HCT116 (cell line): ENCODE measurements around the gene DPYD. TPM values are rescaled to one million over a fixed set of nuclear protein-coding genes. Genes with fewer than 3 reads are reported as not detected.
"Not testable (repeated sequence)": the region's sequence is repeated elsewhere in the genome, so short reads cannot be mapped to it uniquely, and the experiment has no call there.

Experiments
- ATAC-seq: fragments of 200-7000 bp; cut with Tn5 transposase; 2 replicates; pipeline ENCODE4 v1.9.1; 2020; ENCODE audit warnings: mild to moderate bottlenecking, moderate library complexity
- BruUV-seq: library from RNA; stranded (reverse); fragments of 400-500 nt; replicated peaks from 2 replicates; lab custom pipeline; 2021; lab: Mats Ljungman, UMichigan
- CTCF ChIA-PET: fragments of 300-600 bp; sonication (Branson Sonifier 250); formaldehyde crosslinking; loops from one replicate; lab custom pipeline; 2021; ENCODE audit warnings: antibody characterized with exemption; lab: Charles Lee
- POLR2A ChIA-PET: fragments of 300-600, 350-600 bp; sonication (Branson Sonifier 250); formaldehyde crosslinking; loops from one replicate; lab custom pipeline; 2021; ENCODE audit warnings: antibody characterized with exemption; lab: Charles Lee
- RAD21 ChIA-PET, 2 experiments: fragments of 300-600 bp; sonication (Branson Sonifier 250); formaldehyde crosslinking; loops; one replicate each; lab custom pipeline; 2023; ENCODE audit warnings: low total read pairs in 2 of 2; ENCODE audit not compliant: uncharacterized antibody in 2 of 2, unreplicated experiment in 2 of 2, low non-redundant PET in 1 of 2; lab: Charles Lee
- DNase-seq: peaks from one replicate; pipeline ENCODE4 v3.0.0-alpha.2; 2010; ENCODE audit warnings: low read depth, low spot score
- H2AFZ ChIP-seq: fragments of 200-600 bp; shearing (Covaris generic), sonication (generic); 2 replicates; pipeline ENCODE4 v1.6.1; 2017; ENCODE audit warnings: low read depth, mixed run types, mixed read lengths, antibody characterized with exemption, low read length; ENCODE audit not compliant: poor library complexity, severe bottlenecking
- H3K27ac ChIP-seq: 2 replicates; pipeline ENCODE4 v1.5.1; 2012; ENCODE audit warnings: low read depth, low read length
- H3K27me3 ChIP-seq: fragments of 200-600 bp; sonication (generic); 2 replicates; pipeline ENCODE4 v1.6.1; 2016; ENCODE audit warnings: mixed run types, low read length, mixed read lengths; ENCODE audit not compliant: insufficient read depth
- H3K36me3 ChIP-seq, 2 experiments: fragments of 200-500 bp in 1 of 2; fragments of 200-600 bp in 1 of 2; sonication (Bioruptor generic) in 1 of 2; sonication (generic) in 1 of 2; 2 replicates each; pipeline versions ENCODE4 v1.5.1 to v1.6.1; 2014 to 2016; ENCODE audit warnings: low read length in 2 of 2, inconsistent platforms in 1 of 2, mixed read lengths in 1 of 2, mixed run types in 1 of 2; ENCODE audit not compliant: insufficient read depth in 2 of 2, control insufficient read depth in 1 of 2
- H3K4me1 ChIP-seq, 2 experiments: fragments of 200-600 bp in 1 of 2; sonication (generic) in 1 of 2; 2 replicates each; pipeline versions ENCODE4 v1.5.1 to v1.6.1; 2012 to 2017; ENCODE audit warnings: low read length in 2 of 2, inconsistent platforms in 1 of 2, mild to moderate bottlenecking in 1 of 2, mixed read lengths in 1 of 2, mixed run types in 1 of 2, moderate library complexity in 1 of 2; ENCODE audit not compliant: insufficient read depth in 2 of 2, control insufficient read depth in 1 of 2
- H3K4me2 ChIP-seq: fragments of 200-600 bp; sonication (generic); 2 replicates; pipeline ENCODE4 v1.6.1; 2017; ENCODE audit warnings: mixed run types, low read length, mixed read lengths
- H3K4me3 ChIP-seq, 2 experiments: fragments of 200-600 bp in 1 of 2; sonication (generic) in 1 of 2; replicated peaks in 1 of 2; 2 replicates each; pipeline ENCODE4 v1.5.1; 2011 to 2016; ENCODE audit warnings: low read length in 2 of 2, control low read depth in 1 of 2, low read depth in 1 of 2, mild to moderate bottlenecking in 1 of 2, mixed read lengths in 1 of 2, mixed run types in 1 of 2
- H3K79me2 ChIP-seq: fragments of 200-600 bp; sonication (generic); 2 replicates; pipeline ENCODE4 v1.6.1; 2017; ENCODE audit warnings: mild to moderate bottlenecking, mixed run types, low read length, moderate library complexity, mixed read lengths; ENCODE audit not compliant: insufficient read depth
- H3K9ac ChIP-seq: fragments of 200-600 bp; sonication (generic); 2 replicates; pipeline ENCODE4 v1.6.1; 2016; ENCODE audit warnings: low read length, mixed read lengths
- H3K9me2 ChIP-seq: fragments of 200-600 bp; sonication (generic), shearing (Covaris generic); 2 replicates; pipeline ENCODE4 v1.6.1; 2017; ENCODE audit warnings: mixed run types, mild to moderate bottlenecking, moderate library complexity; ENCODE audit not compliant: insufficient read depth
- H3K9me3 ChIP-seq, 2 experiments: fragments of 200-500 bp in 1 of 2; fragments of 200-600 bp in 1 of 2; sonication (Bioruptor generic) in 1 of 2; sonication (generic) in 1 of 2; 2 replicates each; pipeline ENCODE4 v1.6.1; 2014 to 2017; ENCODE audit warnings: low read length in 2 of 2, mixed read lengths in 2 of 2, inconsistent platforms in 1 of 2, low read depth in 1 of 2, mild to moderate bottlenecking in 1 of 2, mixed run types in 1 of 2, moderate library complexity in 1 of 2; ENCODE audit not compliant: control insufficient read depth in 1 of 2, insufficient read depth in 1 of 2
- H4K20me1 ChIP-seq: fragments of 200-600 bp; sonication (generic), shearing (Covaris generic); 2 replicates; pipeline ENCODE4 v1.6.1; 2017; ENCODE audit warnings: mixed run types, mild to moderate bottlenecking, moderate library complexity; ENCODE audit not compliant: insufficient read depth
- ELF1 ChIP-seq: IDR thresholded peaks from 2 replicates; pipeline ENCODE4 v1.6.1; 2012; ENCODE audit warnings: low read depth, borderline replicate concordance
- POLR2A ChIP-seq: IDR thresholded peaks from 2 replicates; pipeline ENCODE4 v1.7.0; 2011; ENCODE audit warnings: borderline replicate concordance; ENCODE audit not compliant: insufficient read depth, insufficient read length; ENCODE audit errors: extremely low read depth
- intact Hi-C: fragments of 100-400 bp; cut with micrococcal nuclease; formaldehyde crosslinking; loops from 2 replicates; pipeline ENCODE4 v1.10.0; 2022
- total RNA-seq: library from RNA; stranded (reverse); gene quantifications from one replicate; pipeline ENCODE4 v1.2.1, GENCODE V29; 2021; ENCODE audit not compliant: unreplicated experiment

DPYD gene
- total RNA-seq, 1 experiment from 2014 or later: 1.7 TPM

DNA sequence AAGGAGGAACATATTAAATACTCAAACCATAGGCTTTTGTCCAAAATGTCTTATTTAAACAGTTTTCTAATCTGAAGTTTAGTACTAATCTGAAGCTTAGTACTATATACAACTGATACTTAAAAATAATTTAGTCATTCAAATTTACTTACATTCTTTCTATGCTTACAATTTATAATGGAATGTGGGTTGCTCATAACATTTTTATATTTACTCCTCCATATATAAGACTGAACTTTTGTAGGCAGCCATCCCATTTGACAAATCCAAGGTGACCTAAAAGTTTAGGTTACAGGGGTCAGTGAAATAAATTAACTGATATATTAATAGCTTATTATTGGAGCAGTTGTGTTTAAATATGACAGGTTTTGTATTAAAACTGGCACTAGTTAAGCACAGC is 570.6 kb downstream of the DPYD start:
- CTCF ChIA-PET: no interaction called here
- no peak for TF ChIP-seq POLR2A
- no peak for TF ChIP-seq ELF1
- TF ChIP-seq, all 23 proteins: peak for 0
- H3K9me2 ChIP-seq: no peaks in the 10 kb centered on the region
- ATAC-seq (no peak), DNase-seq (no peak)
- no peak overlapping the region for H3K4me2 ChIP-seq
- H3K27me3 ChIP-seq: no peaks in the 10 kb centered on the region
- no peak overlapping the region for H2AFZ ChIP-seq
- no peaks in the 10 kb centered on the region for H4K20me1 ChIP-seq
- RAD21 ChIA-PET: no interaction called here
- H3K79me2 ChIP-seq: no peaks in the 10 kb centered on the region
- H3K4me1 ChIP-seq: no peaks in the 10 kb centered on the region
- H3K4me3 ChIP-seq: no peak overlapping the region
- intact Hi-C loops: no loop called here
- no peaks in the 10 kb centered on the region for H3K36me3 ChIP-seq
- no peaks in the 10 kb centered on the region for H3K9me3 ChIP-seq
- BruUV-seq: no TSS peak
- H3K27ac ChIP-seq: no peak overlapping the region
- no peak overlapping the region for H3K9ac ChIP-seq
- POLR2A ChIA-PET: no interaction called here

- BruUV-seq, H3K36me3 ChIP-seq, H3K9me2 ChIP-seq, H3K27me3 ChIP-seq, H3K9ac ChIP-seq, DNase-seq, ATAC-seq, H3K4me2 ChIP-seq, H3K79me2 ChIP-seq, H3K4me1 ChIP-seq, RAD21 ChIA-PET, H3K9me3 ChIP-seq, H4K20me1 ChIP-seq, H3K27ac ChIP-seq, CTCF ChIA-PET, H3K4me3 ChIP-seq, POLR2A ChIA-PET, intact Hi-C loops, H2AFZ ChIP-seq: not testable (repeated sequence)
Measured at GRCh38 chr1:97349794-97350193, 571.0 kb downstream of the DPYD start.
